ENCODE results near the gene NUDT14.
A peak's percentile ranks its signal among the peaks of the same experiment; 100 is the strongest.

NUDT14 gene

DNA sequence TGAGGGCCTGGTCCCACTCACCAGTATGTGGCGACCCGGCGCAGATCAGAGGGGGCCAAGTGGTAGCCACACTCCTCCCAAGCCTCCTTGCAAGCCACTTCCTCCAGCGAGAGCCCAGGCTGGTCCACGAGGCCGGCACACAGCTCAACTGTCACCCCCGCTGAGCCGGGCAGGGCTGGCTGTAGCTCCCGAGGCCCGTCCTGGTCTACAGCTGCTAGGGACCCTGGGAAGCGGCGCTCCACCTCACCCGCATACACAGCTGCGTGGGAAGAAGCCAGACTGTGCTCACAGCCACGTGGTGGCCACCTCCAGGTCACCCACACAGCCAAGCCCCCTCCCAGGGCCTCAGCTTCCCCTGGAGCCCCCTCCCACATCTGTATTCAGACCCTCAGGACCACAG is 4.6 kb downstream of the NUDT14 start:
- H3K27ac Mint-ChIP-seq, result no peak overlapping the region
- H3K9me3 Mint-ChIP-seq, result no peaks in the 10 kb centered on the region
- H3K27me3 Mint-ChIP-seq, result no peaks in the 10 kb centered on the region
- no peaks in the 10 kb centered on the region for H3K36me3 Mint-ChIP-seq
- H3K4me1 Mint-ChIP-seq, result peaks cover 12% of the 10 kb centered on the region
- H3K4me3 Mint-ChIP-seq, result no peak overlapping the region

GRCh38 chr14:105173901-105174894 is 6.9 kb downstream of the NUDT14 start:
- no peaks in the 10 kb centered on the region for H3K9me3 Mint-ChIP-seq
- H3K4me3 Mint-ChIP-seq, result no peak overlapping the region
- H3K27me3 Mint-ChIP-seq, result peaks cover 3% of the 10 kb centered on the region
- H3K27ac Mint-ChIP-seq, result no peak overlapping the region
- H3K36me3 Mint-ChIP-seq, result no peaks in the 10 kb centered on the region
- peaks cover 23% of the 10 kb centered on the region for H3K4me1 Mint-ChIP-seq

GRCh38 chr14:105173145-105173544 is 8.0 kb downstream of the NUDT14 start:
- no peak overlapping the region for H3K27ac Mint-ChIP-seq
- H3K36me3 Mint-ChIP-seq, result no peaks in the 10 kb centered on the region
- no peaks in the 10 kb centered on the region for H3K9me3 Mint-ChIP-seq
- peaks cover 25% of the 10 kb centered on the region for H3K4me1 Mint-ChIP-seq
- H3K27me3 Mint-ChIP-seq, result peaks cover 3% of the 10 kb centered on the region
- H3K4me3 Mint-ChIP-seq, result no peak overlapping the region

DNA sequence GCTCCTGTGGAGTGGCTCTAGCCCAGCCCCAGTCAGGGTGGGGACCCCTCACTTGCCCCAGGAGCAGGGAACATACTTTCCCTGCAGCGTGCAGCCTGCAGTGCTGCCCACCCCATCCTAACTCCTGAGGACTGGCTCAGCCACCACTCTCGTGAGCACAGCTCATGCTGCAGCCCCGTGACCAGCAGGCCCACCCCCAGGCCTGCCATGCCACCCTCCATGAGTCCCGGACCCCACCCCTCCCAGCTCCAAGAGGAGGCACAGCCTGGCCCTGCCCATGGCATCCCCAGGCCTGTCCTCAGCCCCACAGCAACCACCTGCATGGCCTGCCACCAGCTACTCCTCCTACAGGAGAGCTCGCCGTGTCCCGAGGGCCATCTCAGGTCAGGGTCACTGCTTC is 8.6 kb downstream of the NUDT14 start:
- Mint-ChIP-seq H3K9me3 (no peaks in the 10 kb centered on the region), H3K4me3 (no peak overlapping the region), H3K27ac (no peak overlapping the region), H3K27me3 (peaks cover 3% of the 10 kb centered on the region), H3K4me1 (peaks cover 25% of the 10 kb centered on the region), H3K36me3 (no peaks in the 10 kb centered on the region)

- H3K36me3 Mint-ChIP-seq, result no peaks in the 10 kb centered on the region
- peaks cover 25% of the 10 kb centered on the region for H3K4me1 Mint-ChIP-seq
- H3K27me3 Mint-ChIP-seq, result peaks cover 5% of the 10 kb centered on the region
- H3K27ac Mint-ChIP-seq, result no peak overlapping the region
- no peaks in the 10 kb centered on the region for H3K9me3 Mint-ChIP-seq
- no peak overlapping the region for H3K4me3 Mint-ChIP-seq
Measured at GRCh38 chr14:105171004-105171673, 10.0 kb downstream of the NUDT14 start.

- peaks cover 6% of the 10 kb centered on the region for H3K27me3 Mint-ChIP-seq
- H3K4me1 Mint-ChIP-seq, result peaks cover 25% of the 10 kb centered on the region
- no peaks in the 10 kb centered on the region for H3K9me3 Mint-ChIP-seq
- H3K27ac Mint-ChIP-seq, result no peak overlapping the region
- no peaks in the 10 kb centered on the region for H3K36me3 Mint-ChIP-seq
- H3K4me3 Mint-ChIP-seq, result peak overlapping the region; percentile 82
Measured at GRCh38 chr14:105169776-105170655, 11.1 kb downstream of the NUDT14 start.

GRCh38 chr14:105168979-105169507 is 12.1 kb downstream of the NUDT14 start:
- Mint-ChIP-seq H3K27ac (no peak overlapping the region), H3K9me3 (no peaks in the 10 kb centered on the region), H3K27me3 (peaks cover 6% of the 10 kb centered on the region), H3K36me3 (no peaks in the 10 kb centered on the region), H3K4me1 (peaks cover 16% of the 10 kb centered on the region), H3K4me3 (peak overlapping the region; percentile 82)

DNA sequence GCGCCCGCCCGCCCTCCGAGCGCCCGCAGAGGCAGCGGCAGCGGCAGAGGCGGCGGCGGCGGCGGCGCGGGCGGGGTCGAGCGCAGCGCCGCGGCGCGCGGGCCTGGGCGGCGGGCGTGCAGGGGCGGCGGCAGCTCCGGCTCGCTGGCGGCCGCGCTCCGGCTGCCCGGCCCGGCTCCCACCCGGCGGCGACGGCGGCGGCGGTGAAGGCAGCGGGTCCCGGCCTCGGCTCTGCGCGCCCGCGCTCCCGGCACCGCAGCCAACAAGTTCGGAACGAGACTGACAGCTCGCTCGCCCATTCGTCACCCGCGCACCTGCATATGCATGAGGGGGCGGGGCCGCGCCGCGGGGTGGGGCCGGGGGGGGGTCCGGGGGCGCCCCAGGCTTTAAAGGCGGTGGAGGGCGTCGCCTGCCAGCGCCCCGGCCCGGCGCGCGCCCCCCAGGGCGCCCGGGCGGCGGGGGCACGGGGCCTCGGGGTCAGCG is 12.6 kb downstream of the NUDT14 start, which contains the start of gene JAG2:
TSS of gene JAG2 (minus strand) at position 281 of the 483 bp plus-strand sequence. CDS start 356 bp downstream, outside the sequence.
- Mint-ChIP-seq H3K27me3 (peaks cover 6% of the 10 kb centered on the region), H3K9me3 (no peaks in the 10 kb centered on the region), H3K4me1 (peaks cover 16% of the 10 kb centered on the region), H3K36me3 (no peaks in the 10 kb centered on the region), H3K4me3 (peak within 1 kb of the TSS; percentile 82), H3K27ac (peak within 1 kb of the TSS; percentile 72)

GRCh38 chr14:105168093-105168420 is 13.1 kb downstream of the NUDT14 start:
- Mint-ChIP-seq H3K27ac (no peak overlapping the region), H3K27me3 (peaks cover 6% of the 10 kb centered on the region)

DNA sequence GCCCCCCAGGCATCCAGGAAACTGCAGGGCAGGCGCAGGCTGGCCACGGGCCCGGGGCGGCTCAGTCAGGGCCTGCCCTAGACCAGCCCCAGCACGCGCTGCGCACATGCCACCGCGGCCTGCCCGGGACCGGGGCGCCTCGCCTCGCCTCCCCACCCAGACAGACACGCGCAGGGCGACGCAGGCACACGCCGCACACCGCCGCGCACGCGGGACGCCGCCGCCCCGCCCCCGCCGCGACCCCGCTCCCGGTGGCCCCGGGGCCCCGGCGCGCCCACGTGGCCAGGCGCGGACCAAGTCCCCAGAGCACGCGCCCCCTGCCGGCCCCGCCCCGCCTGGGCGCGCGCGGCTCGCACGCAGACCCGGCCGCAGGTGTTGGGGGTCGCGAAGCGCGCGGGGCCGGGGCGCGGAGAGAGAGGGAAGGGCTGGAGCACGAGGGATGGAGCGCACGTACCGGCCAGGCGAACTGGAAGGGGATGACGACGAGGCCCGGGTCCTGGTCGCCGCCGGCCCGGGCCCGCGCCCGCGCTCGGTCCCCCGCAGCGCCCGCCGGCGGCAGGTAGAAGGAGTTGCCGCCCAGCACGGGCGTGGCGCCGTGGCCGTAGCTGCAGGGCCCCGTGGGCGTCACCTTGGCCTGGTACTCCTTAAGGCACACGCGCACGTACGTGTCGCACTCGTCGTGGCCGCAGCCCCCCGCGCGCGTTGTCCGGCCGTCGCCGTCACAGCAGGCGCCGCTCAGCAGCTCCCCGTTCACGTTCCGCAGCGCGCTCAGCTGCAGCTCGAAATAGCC is 13.6 kb downstream of the NUDT14 start:
- no peak overlapping the region for H3K4me3 Mint-ChIP-seq
- H3K27me3 Mint-ChIP-seq, result peaks cover 6% of the 10 kb centered on the region
- H3K4me1 Mint-ChIP-seq, result peaks cover 16% of the 10 kb centered on the region
- no peaks in the 10 kb centered on the region for H3K36me3 Mint-ChIP-seq
- no peaks in the 10 kb centered on the region for H3K9me3 Mint-ChIP-seq
- H3K27ac Mint-ChIP-seq, result no peak overlapping the region

More at GRCh38 chr14:105168093-105168420, 13.1 kb downstream of the NUDT14 start:
- no peaks in the 10 kb centered on the region for H3K9me3 Mint-ChIP-seq
- no peaks in the 10 kb centered on the region for H3K36me3 Mint-ChIP-seq
- peaks cover 16% of the 10 kb centered on the region for H3K4me1 Mint-ChIP-seq
- H3K4me3 Mint-ChIP-seq, result no peak overlapping the region

GRCh38 chr14:105166571-105167302 is 14.4 kb downstream of the NUDT14 start:
- Mint-ChIP-seq H3K27ac (no peak overlapping the region), H3K4me1 (peaks cover 14% of the 10 kb centered on the region), H3K9me3 (no peaks in the 10 kb centered on the region), H3K36me3 (no peaks in the 10 kb centered on the region), H3K27me3 (peaks cover 6% of the 10 kb centered on the region), H3K4me3 (peak overlapping the region; percentile 47)

DNA sequence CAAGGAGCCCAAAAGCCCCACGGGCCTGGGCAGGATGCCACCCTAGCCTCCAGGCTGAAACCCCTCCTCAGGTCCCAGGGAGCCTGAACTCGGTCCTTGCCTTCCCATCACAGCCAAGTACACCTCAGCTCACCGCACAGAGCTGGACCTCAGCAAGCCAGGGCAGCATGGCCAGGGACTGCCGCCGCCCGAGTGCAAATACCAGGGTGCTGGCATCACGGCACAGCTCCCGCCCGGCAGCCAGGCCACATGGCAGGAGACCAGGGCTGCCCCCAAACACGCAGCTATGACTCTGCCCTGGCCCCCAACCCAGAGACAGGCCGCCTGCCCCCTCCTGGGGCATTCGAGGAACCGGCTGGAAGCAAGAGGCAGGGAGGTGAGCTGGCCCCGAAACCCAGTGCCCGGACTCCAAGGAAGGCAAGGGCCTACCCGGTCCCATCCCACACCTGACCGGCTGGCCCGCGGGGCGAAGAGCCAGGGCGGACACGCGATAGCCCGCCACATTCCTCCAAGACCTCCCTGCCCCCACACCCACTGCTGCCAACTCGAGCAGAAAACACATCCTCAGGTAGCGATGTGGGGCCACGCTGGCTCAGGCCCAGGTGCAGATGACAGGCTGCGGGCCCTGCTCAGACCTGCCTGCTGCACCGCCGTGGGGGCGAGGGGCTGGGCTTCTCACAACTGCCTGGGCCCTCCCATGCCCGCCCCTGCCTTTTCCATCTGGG is 15.2 kb downstream of the NUDT14 start:
- Mint-ChIP-seq H3K27ac (no peak overlapping the region), H3K4me3 (peak overlapping the region; percentile 52), H3K4me1 (peaks cover 13% of the 10 kb centered on the region), H3K27me3 (peaks cover 6% of the 10 kb centered on the region), H3K9me3 (no peaks in the 10 kb centered on the region), H3K36me3 (no peaks in the 10 kb centered on the region)

GRCh38 chr14:105165134-105165704 is 15.9 kb downstream of the NUDT14 start:
- Mint-ChIP-seq H3K9me3 (no peaks in the 10 kb centered on the region), H3K4me1 (peaks cover 9% of the 10 kb centered on the region), H3K4me3 (no peak overlapping the region), H3K27ac (no peak overlapping the region), H3K27me3 (peaks cover 6% of the 10 kb centered on the region), H3K36me3 (no peaks in the 10 kb centered on the region)

Measured in activated naive CD4-positive, alpha-beta T cell treated with anti-CD3 and anti-CD28 coated beads, Interleukin-2, amount 50 U/mL, for 24 hours (primary cell).